Loucy (cell line): ENCODE data around the gene RNF38.

Source experiments
- H2AFZ ChIP-seq: fragments of 200-600 bp; sonication (generic); 2 replicates; pipeline ENCODE4 v1.6.0; 2016; ENCODE audit warnings: antibody characterized with exemption, mild to moderate bottlenecking, low read length, moderate library complexity
- H3F3A ChIP-seq: fragments of 200-600 bp; 2 replicates; pipeline ENCODE4 v1.6.0; 2016; ENCODE audit warnings: antibody characterized with exemption, low read depth, mild to moderate bottlenecking
- H3K27me3 ChIP-seq: fragments of 200-600 bp; sonication (generic); 2 replicates; pipeline ENCODE4 v1.6.1; 2014; ENCODE audit warnings: low read length, mild to moderate bottlenecking; ENCODE audit not compliant: insufficient read depth, poor library complexity, severe bottlenecking
- H3K36me3 ChIP-seq: fragments of 200-600 bp; sonication (generic); 2 replicates; pipeline ENCODE4 v1.6.1; 2016; ENCODE audit warnings: low read length; ENCODE audit not compliant: insufficient read depth
- H3K4me1 ChIP-seq: fragments of 200-600 bp; sonication (generic); 2 replicates; pipeline ENCODE4 v1.5.1; 2014; ENCODE audit warnings: low read length, mild to moderate bottlenecking; ENCODE audit not compliant: insufficient read depth, poor library complexity, severe bottlenecking
- H3K4me2 ChIP-seq: fragments of 200-600 bp; sonication (generic); 2 replicates; pipeline ENCODE4 v1.6.0; 2014; ENCODE audit warnings: antibody characterized with exemption, low read length, low read depth, mild to moderate bottlenecking; ENCODE audit not compliant: poor library complexity, severe bottlenecking
- H3K4me3 ChIP-seq: fragments of 200-600 bp; sonication (generic); 2 replicates; pipeline ENCODE4 v1.5.1; 2014; ENCODE audit warnings: low read length, mild to moderate bottlenecking, mixed read lengths; ENCODE audit not compliant: poor library complexity, severe bottlenecking
- H3K79me2 ChIP-seq: fragments of 200-600 bp; sonication (generic); 2 replicates; pipeline ENCODE4 v1.6.1; 2014; ENCODE audit warnings: low read length; ENCODE audit not compliant: insufficient read depth
- H3K9ac ChIP-seq: fragments of 200-600 bp; sonication (generic); 2 replicates; pipeline ENCODE4 v1.6.0; 2014; ENCODE audit warnings: mild to moderate bottlenecking, low read depth, low read length, moderate library complexity; ENCODE audit not compliant: poor library complexity, severe bottlenecking
- H3K9me2 ChIP-seq: fragments of 200-600 bp; sonication (generic); replicated peaks from 2 replicates; pipeline ENCODE4 v1.6.1; 2016; ENCODE audit warnings: low read depth, low read length, mixed read lengths
- H3K9me3 ChIP-seq: fragments of 200-600 bp; sonication (generic); 2 replicates; pipeline ENCODE4 v1.6.1; 2014; ENCODE audit warnings: mild to moderate bottlenecking, antibody characterized with exemption, low read length, low read depth; ENCODE audit not compliant: insufficient read depth
- H4K20me1 ChIP-seq: fragments of 200-600 bp; sonication (generic); 2 replicates; pipeline ENCODE4 v1.6.0; 2014; ENCODE audit warnings: antibody characterized with exemption, low read length, mild to moderate bottlenecking; ENCODE audit not compliant: insufficient read depth, poor library complexity, severe bottlenecking
- EZH2phosphoT487 ChIP-seq: fragments of 200-600 bp; IDR thresholded peaks from 2 replicates; pipeline ENCODE4 v1.6.1; 2018; ENCODE audit warnings: antibody characterized with exemption, mild to moderate bottlenecking, moderate library complexity, borderline replicate concordance
- TF ChIP-seq, protein P1 (sequence below): fragments of 200-600 bp; sonication (generic); conservative IDR thresholded peaks from 2 replicates; pipeline ENCODE4 v1.5.1; 2014; ENCODE audit warnings: mild to moderate bottlenecking, antibody characterized with exemption, low read length

The RNF38 gene

DNA sequence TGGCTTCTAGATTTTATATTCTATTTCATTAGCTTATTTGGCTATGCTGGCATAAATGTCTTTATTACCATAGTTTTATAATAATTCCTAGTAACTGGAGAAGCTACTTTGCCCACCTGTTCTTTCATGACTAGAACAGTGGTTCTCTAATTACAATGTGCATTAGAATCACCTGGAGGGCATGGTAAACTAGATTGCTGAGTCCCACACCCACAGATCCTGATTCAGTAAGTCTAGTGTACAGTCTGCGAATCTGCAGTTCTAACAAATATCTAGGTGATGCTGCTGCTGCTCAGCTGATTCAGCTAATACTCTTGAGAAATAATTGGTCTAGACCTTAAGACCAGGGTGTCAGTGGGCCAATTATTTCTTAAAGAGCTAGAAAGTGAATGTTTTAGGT, 35.5 kb downstream of the RNF38 start:
- H3K4me3 ChIP-seq, result no peak overlapping the region
- H3F3A ChIP-seq, result no peaks in the 10 kb centered on the region
- H2AFZ ChIP-seq, result no peak overlapping the region
- peaks cover 74% of the 10 kb centered on the region for H3K36me3 ChIP-seq
- no peaks in the 10 kb centered on the region for H3K9me3 ChIP-seq
- no peak overlapping the region for H3K4me2 ChIP-seq
- H3K79me2 ChIP-seq, result 0 out of 2 replicates have a peak, but pooled peaks cover 5% of the 10 kb centered on the region
- no peaks in the 10 kb centered on the region for H3K4me1 ChIP-seq
- H3K9ac ChIP-seq, result no peak overlapping the region
- peaks cover 2% of the 10 kb centered on the region for H4K20me1 ChIP-seq
- H3K9me2 ChIP-seq, result no peaks in the 10 kb centered on the region
- no peaks in the 10 kb centered on the region for H3K27me3 ChIP-seq
- TF ChIP-seq, protein P1, sequence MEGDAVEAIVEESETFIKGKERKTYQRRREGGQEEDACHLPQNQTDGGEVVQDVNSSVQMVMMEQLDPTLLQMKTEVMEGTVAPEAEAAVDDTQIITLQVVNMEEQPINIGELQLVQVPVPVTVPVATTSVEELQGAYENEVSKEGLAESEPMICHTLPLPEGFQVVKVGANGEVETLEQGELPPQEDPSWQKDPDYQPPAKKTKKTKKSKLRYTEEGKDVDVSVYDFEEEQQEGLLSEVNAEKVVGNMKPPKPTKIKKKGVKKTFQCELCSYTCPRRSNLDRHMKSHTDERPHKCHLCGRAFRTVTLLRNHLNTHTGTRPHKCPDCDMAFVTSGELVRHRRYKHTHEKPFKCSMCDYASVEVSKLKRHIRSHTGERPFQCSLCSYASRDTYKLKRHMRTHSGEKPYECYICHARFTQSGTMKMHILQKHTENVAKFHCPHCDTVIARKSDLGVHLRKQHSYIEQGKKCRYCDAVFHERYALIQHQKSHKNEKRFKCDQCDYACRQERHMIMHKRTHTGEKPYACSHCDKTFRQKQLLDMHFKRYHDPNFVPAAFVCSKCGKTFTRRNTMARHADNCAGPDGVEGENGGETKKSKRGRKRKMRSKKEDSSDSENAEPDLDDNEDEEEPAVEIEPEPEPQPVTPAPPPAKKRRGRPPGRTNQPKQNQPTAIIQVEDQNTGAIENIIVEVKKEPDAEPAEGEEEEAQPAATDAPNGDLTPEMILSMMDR, result no peak
- TF ChIP-seq EZH2phosphoT487, result no peak

DNA sequence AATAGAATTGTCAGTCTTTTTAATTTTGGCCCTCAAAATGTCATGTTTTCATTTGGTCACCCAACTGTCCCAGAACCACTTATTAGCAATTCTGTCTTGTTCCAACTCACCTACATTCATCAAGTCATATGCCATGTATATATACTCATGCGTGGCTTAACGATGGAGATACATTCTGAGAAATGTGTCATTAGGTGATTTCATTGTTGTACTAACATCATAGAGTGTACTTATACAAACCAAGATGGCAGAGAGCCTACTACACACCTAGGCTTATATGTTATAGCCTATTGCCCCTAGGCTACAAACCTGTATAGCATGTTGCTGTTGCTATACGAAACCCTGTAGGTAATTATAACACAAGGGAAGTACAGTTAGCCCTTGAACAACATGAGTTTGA, 36.6 kb downstream of the RNF38 start:
- no peaks in the 10 kb centered on the region for H3K9me3 ChIP-seq
- no peak overlapping the region for H3K9ac ChIP-seq
- H3K36me3 ChIP-seq, result peaks cover 69% of the 10 kb centered on the region
- H3K79me2 ChIP-seq, result 0 out of 2 replicates have a peak, but pooled peaks cover 8% of the 10 kb centered on the region
- TF ChIP-seq EZH2phosphoT487, result no peak
- TF ChIP-seq, protein P1, result no peak
- no peaks in the 10 kb centered on the region for H3K4me1 ChIP-seq
- no peaks in the 10 kb centered on the region for H3F3A ChIP-seq
- no peak overlapping the region for H3K4me3 ChIP-seq
- no peaks in the 10 kb centered on the region for H3K27me3 ChIP-seq
- H4K20me1 ChIP-seq, result peaks cover 2% of the 10 kb centered on the region
- no peak overlapping the region for H2AFZ ChIP-seq
- no peak overlapping the region for H3K4me2 ChIP-seq
- no peaks in the 10 kb centered on the region for H3K9me2 ChIP-seq

DNA sequence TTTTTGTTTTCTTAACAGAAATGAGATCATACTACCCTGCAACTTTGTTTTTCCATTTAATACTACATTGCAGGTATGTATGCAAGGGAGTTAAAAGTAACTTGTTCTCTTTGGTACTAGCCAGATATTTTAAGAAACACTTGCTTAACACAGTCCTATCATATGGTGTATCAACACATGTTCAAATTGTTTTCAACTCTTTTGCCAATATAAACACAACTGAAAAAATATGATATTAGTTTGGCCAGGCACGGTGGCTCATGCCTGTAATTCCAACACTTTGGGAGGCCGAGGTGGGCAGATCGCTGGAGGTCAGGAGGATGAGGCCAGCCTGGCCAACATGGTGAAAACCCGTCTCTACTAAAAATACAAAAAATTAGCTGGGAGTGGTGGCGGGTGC, 41.6 kb downstream of the RNF38 start:
- Histone ChIP-seq H3K9me2 (no peaks in the 10 kb centered on the region), H3F3A (no peaks in the 10 kb centered on the region), H3K36me3 (peaks cover 73% of the 10 kb centered on the region), H3K79me2 (0 out of 2 replicates have a peak, but pooled peaks cover 8% of the 10 kb centered on the region), H3K9me3 (no peaks in the 10 kb centered on the region), H4K20me1 (no peaks in the 10 kb centered on the region), H3K27me3 (no peaks in the 10 kb centered on the region), H3K4me1 (no peaks in the 10 kb centered on the region), H2AFZ (no peak overlapping the region), H3K9ac (no peak overlapping the region), H3K4me2 (no peak overlapping the region), H3K4me3 (no peak overlapping the region)
- TF ChIP-seq EZH2phosphoT487, result no peak
- TF ChIP-seq, protein P1, result no peak
